Nephron (organoid): ENCODE data around the gene SULF2.

ENCODE experiments used
- H3K27ac Mint-ChIP-seq, 3 experiments: 2 replicates each; pipeline ENCODE4 v1.8.0; 2020; ENCODE audit warnings: mixed read lengths in 3 of 3, mild to moderate bottlenecking in 2 of 3, moderate library complexity in 1 of 3
- H3K27me3 Mint-ChIP-seq: 2 replicates; pipeline ENCODE4 v1.8.0; 2021; ENCODE audit warnings: low read depth, mild to moderate bottlenecking, moderate library complexity, mixed read lengths
- H3K36me3 Mint-ChIP-seq: 2 replicates; pipeline ENCODE4 v1.8.0; 2020; ENCODE audit warnings: low read depth, mixed read lengths
- H3K4me1 Mint-ChIP-seq: 2 replicates; pipeline ENCODE4 v1.8.0; 2020; ENCODE audit warnings: mixed read lengths
- H3K4me3 Mint-ChIP-seq, 3 experiments: 2 replicates each; pipeline ENCODE4 v1.8.0; 2020; ENCODE audit warnings: mild to moderate bottlenecking in 3 of 3, mixed read lengths in 3 of 3, moderate library complexity in 2 of 3
- H3K9me3 Mint-ChIP-seq: 2 replicates; pipeline ENCODE4 v1.8.0; 2020; ENCODE audit warnings: mixed read lengths
- CTCF ChIP-seq, 3 experiments: fragments of 200-600 bp; sonication (generic); IDR thresholded peaks; one replicate each; pipeline ENCODE4 v1.5.0; 2021; ENCODE audit warnings: antibody characterized with exemption in 3 of 3; ENCODE audit not compliant: unreplicated experiment in 3 of 3

SULF2 gene

GRCh38 chr20:47770935-47771334 is 14.3 kb downstream of the SULF2 start:
- peaks cover 38% of the 10 kb centered on the region for H3K36me3 Mint-ChIP-seq
- H3K27ac Mint-ChIP-seq: peak overlapping the region in 1 of 3 experiments; percentile 75
- TF ChIP-seq CTCF (IDR thresholded peaks at IDR 0.05; ENCODE audit: unreplicated experiment in 3 of 3): no peak
- H3K4me1 Mint-ChIP-seq: peaks cover 45% of the 10 kb centered on the region
- peaks cover 3% of the 10 kb centered on the region for H3K9me3 Mint-ChIP-seq
- no peak overlapping the region for H3K4me3 Mint-ChIP-seq
- peaks cover 18% of the 10 kb centered on the region for H3K27me3 Mint-ChIP-seq

GRCh38 chr20:47768016-47768824 is 17.1 kb downstream of the SULF2 start:
- Mint-ChIP-seq H3K36me3 (peaks cover 40% of the 10 kb centered on the region), H3K4me1 (peaks cover 50% of the 10 kb centered on the region), H3K27ac (peak overlapping the region in 2 of 3 experiments; percentile 68 to 73), H3K9me3 (peaks cover 3% of the 10 kb centered on the region), H3K4me3 (no peak overlapping the region), H3K27me3 (peaks cover 8% of the 10 kb centered on the region)
- no peak for TF ChIP-seq CTCF (IDR thresholded peaks at IDR 0.05; ENCODE audit: unreplicated experiment in 3 of 3)

GRCh38 chr20:47765691-47766594 is 19.3 kb downstream of the SULF2 start:
- Mint-ChIP-seq H3K4me1 (peaks cover 61% of the 10 kb centered on the region), H3K27me3 (peaks cover 13% of the 10 kb centered on the region), H3K4me3 (no peak overlapping the region), H3K27ac (peak overlapping the region; percentile 51 to 86 (median 81)), H3K36me3 (peaks cover 49% of the 10 kb centered on the region), H3K9me3 (peaks cover 3% of the 10 kb centered on the region)
- no peak for TF ChIP-seq CTCF (IDR thresholded peaks at IDR 0.05; ENCODE audit: unreplicated experiment in 3 of 3)

GRCh38 chr20:47765271-47765670 is 20.0 kb downstream of the SULF2 start:
- Mint-ChIP-seq H3K27ac (peak overlapping the region; percentile 38 to 81 (median 48)), H3K9me3 (peaks cover 2% of the 10 kb centered on the region), H3K27me3 (peaks cover 17% of the 10 kb centered on the region), H3K4me1 (peaks cover 68% of the 10 kb centered on the region), H3K36me3 (peaks cover 44% of the 10 kb centered on the region), H3K4me3 (no peak overlapping the region)
- no peak for TF ChIP-seq CTCF (IDR thresholded peaks at IDR 0.05; ENCODE audit: unreplicated experiment in 3 of 3)

GRCh38 chr20:47764154-47764733 is 21.0 kb downstream of the SULF2 start:
- H3K4me1 Mint-ChIP-seq: peaks cover 73% of the 10 kb centered on the region
- peaks cover 20% of the 10 kb centered on the region for H3K27me3 Mint-ChIP-seq

More at GRCh38 chr20:47764154-47764733, 21.0 kb downstream of the SULF2 start:
- Mint-ChIP-seq H3K27ac (peak overlapping the region in 2 of 3 experiments; percentile 73 to 84), H3K36me3 (peaks cover 35% of the 10 kb centered on the region), H3K4me3 (no peak overlapping the region), H3K9me3 (no peaks in the 10 kb centered on the region)
- no peak for TF ChIP-seq CTCF (IDR thresholded peaks at IDR 0.05; ENCODE audit: unreplicated experiment in 3 of 3)
